HL-60 (cell line): Measurements from ENCODE around the gene AMOT.

Experiments used
- CTCF ChIP-seq: IDR thresholded peaks from one replicate; pipeline ENCODE4 v1.5.1; 2011; ENCODE audit warnings: low read length, control low read depth, inconsistent platforms; ENCODE audit not compliant: insufficient read depth
- REST ChIP-seq: IDR thresholded peaks from 2 replicates; pipeline ENCODE4 v1.6.1; 2012; ENCODE audit warnings: low read depth; ENCODE audit not compliant: insufficient replicate concordance
- SPI1 ChIP-seq: IDR thresholded peaks from 2 replicates; pipeline ENCODE4 v1.6.1; 2012; ENCODE audit warnings: low read depth, mild to moderate bottlenecking, borderline replicate concordance

DNA sequence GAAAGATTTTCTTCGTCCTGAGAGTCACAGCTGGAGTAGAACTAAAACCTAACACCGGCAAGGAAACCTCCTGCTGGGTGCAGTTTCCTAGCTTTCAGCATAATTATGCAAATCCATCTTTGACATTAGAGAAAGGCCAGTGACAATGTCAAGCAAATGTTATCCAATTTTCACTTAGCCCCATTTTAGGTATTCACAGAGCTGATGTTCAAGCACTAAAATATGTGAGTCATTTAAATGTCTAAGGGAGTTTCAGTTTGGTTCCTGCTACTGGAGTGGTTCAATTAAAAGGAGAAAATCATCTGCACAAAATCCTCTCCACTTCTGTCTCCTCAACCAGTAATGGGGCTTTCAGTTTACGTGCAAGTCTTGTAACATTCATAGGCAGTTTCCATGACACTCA, 37.1 kb upstream of the AMOT start:
- TF ChIP-seq CTCF (no peak), REST (no peak), SPI1 (no peak)
